HPDE6-E6E7 (cell line): ENCODE measurements around the gene FPR1.

Experiments
- DNase-seq: peaks from one replicate; pipeline ENCODE4 v3.0.0; 2011; ENCODE audit warnings: missing footprints; ENCODE audit errors: extremely low spot score

The FPR1 gene, protein sequence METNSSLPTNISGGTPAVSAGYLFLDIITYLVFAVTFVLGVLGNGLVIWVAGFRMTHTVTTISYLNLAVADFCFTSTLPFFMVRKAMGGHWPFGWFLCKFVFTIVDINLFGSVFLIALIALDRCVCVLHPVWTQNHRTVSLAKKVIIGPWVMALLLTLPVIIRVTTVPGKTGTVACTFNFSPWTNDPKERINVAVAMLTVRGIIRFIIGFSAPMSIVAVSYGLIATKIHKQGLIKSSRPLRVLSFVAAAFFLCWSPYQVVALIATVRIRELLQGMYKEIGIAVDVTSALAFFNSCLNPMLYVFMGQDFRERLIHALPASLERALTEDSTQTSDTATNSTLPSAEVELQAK

DNA sequence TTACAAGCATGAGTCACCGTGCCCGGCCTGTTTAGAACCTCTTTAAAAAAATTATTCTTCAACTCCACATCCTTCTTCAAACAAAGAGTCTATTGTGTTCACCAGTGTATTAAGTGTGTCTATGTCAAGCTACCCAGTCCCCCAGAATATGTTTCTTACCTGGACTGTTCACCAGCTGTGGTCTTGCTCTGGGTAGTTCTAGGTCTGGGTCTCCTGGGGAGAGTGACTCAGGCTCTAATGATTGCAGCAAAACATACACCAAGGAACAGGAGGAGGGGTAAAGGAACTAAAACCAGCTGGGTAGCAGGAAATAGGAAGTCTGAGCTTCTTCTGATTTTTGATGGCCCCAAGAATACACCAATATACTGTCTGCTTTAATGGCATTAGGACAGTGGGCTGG, at the start of gene FPR1:
Gene FPR1 (minus strand): TSS at position 224 of the 400 bp plus-strand sequence. CDS start 4,884 bp downstream, outside the sequence.
- no peak for DNase-seq

DNA sequence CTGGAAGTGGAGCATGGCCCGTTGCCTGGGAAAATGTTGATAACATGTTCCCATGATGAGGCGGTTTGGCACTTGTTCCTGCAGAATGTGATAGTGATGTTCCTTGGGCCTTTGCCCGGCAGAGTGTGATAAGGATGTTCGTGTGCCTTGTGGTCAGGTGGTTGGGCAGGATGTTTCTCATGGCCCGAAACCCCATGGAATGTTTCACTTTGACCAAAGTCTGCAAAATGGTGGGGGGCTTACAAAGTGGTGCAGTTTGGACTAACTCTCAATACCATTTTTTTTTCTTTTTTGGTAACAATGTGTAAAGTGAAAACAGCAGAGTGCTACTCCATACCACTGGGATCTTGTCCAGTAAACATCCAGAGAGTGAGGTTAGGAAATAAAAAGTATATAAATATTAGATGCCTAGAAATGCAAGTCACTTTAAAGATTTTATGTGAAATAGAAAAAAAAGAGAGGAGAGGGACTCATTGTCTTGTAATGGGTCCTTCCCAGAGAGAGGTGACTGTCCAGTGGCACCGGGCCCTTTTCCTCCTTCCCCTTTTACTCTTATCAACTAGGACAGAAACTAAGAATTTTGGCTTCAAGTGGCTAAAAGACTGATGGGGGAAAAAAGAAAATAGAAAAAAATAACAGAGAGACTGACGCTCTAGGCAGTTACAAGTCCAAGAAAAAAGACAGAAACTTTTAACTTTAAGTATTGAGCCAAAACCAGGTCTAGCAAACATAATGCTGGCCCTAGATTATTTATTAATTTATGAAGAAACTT, 49.0 kb upstream of the FPR1 start:
- DNase-seq: no peak

DNA sequence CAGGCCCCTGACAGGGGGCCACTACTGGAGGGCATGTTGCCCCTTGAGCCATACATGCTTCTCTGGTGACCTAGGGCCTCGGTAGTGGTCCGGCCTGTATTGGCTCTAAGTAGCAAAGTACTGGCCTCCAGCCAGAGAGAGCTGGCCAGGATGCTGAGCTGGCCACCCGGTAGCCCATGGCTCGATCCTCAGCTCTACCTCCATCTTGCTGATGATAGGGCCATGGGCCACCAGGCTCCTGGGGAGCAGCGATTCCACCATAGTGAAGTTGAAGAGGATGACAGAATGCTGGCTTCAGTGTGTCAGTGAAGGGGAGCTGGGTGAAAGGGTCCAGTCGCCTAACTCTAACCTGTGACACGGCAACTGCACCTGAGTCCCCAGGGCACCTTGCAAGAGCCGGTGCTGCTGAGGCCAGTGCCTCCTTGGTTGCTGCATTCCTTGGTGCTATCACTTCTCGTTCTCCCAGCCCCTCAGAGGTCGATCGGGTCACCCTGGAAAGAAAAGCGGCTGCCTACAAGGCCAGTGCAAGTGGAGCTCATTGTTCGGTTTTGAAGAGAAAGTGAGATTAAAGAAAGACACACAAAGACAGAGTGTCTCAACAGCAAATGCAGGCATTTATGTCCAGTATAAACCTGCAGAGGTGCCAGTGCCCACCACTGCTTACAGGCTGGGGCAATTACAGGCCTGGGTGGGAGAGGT, 48.2 kb upstream of the FPR1 start:
- DNase-seq: no peak

DNA sequence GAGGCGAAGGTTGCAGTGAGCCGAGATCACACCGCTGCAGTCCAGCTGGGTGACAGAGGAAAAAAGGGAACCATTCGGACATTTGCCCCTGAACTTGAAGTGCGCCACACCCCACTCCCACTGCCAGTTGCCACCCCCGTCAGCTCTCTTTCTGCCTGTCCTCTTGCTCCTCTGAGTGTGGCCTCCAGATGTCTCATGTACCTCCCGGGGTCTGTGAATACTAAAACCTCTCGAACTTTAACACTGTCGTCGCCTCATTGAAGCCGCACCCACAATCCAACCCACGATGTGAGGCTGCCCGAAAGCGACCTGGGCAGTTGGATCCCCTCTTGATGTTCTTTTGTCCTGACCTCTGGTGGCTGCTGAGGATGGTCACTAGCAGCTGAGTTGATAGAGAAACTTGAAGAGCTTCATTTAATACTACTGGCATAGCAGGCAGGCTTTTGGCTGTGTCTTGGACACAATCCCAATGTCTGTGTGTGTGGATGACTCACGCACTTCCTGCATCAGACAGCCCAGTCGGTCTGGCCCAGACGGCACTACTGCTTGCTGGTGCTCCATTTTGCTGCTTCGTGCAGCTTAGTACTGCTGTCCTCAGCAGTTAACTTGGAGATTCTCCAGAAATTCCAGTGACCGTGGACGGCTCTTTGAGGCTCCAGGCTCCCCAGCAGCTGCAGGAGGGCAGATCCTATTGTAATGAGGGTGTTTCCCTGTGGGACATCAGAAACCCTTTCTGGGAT, 47.5 kb upstream of the FPR1 start:
- DNase-seq: peak; percentile 81

DNA sequence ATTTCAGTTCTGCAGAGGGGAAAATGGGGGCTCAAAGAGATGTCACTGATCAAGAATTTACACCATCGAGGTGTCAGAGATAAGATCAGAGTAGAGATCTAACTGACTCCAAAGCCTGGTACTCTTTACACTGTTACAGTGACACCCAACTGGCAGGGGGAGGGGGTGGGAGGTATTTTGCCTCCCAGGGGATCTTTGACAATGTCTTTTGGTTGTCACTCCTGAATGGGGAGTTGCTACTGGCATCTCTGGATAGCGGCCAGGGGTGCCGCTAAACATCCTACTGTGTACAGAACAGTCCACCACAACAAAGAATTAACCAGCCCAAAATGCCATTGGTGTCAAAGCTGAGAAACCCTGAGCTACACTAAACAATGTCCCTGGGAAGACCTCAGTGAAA, 46.4 kb upstream of the FPR1 start:
- DNase-seq: no peak

DNA sequence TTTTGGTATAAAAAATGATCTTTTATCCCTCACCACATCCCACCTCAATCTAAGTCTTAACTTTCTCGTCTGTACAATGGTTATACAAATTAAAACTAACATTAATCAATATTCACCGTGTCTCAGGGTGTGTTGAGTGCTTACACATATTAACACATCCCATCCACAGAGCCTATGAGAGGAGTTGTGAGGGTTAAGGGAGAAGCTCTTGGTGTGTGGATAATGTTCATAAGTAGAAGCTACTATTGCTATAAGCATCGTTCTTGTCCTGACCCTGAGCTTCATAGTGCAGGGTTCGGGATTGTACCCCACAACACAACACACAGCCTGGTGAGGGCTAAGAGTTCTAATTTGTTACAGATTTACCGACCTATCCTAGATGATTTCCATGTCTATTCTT, 45.8 kb upstream of the FPR1 start:
- no peak for DNase-seq

DNA sequence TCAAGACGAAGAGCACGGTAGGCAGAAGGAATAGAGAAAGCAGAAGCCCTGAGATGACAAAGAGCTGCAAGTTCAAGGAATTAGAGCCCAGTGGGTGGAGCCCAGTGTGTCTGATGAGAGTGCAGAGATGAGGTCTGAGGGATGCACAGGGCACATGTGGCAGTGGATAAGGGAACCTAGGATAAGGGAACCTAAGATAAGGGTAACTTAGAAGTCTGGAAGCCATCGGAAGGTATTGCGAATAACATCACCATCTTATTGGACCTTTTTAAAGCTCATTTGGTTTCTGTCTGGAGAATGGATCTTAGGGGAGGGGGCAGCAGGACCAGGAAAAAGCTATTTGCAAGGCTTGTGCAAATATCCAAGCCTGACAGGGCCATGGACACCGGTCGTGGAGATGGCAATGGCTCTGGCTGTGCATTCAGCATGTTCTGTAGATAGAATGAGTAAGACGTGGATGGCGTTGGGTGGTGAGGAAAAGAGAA, 44.6 kb upstream of the FPR1 start:
- DNase-seq: no peak

DNA sequence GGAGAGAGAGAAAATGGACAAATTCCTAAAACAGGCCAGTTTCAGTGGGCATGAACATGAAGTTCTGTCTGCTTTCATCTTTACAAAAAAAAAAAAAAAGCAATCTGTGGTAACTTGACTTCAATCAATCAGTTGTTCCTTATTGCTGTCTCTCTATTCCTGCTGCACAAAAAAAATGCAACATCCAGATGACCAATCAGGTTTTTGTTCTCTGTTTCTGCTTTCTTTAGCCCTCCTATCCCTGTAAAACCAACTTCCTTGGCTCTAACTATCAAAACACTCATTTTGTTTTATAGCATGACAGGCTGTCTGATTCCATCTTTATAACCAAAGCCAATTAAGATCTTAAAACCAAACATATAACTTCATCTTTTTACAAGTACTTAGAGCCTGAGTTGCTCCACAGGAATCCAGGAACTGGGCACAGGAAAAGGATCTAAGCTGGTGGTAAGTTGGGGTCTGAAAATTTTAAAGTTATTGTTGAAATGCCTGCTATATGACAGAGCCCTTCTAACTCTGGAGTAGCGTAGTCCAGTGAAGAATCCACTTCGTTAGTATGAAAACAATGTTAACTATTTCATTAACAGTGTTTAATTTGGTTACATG, 43.3 kb upstream of the FPR1 start, which contains the start of gene FPR3:
Gene FPR3 (plus strand): TSS at position 273 of the 606 bp plus-strand sequence. CDS start 28,592 bp downstream, outside the sequence.
- DNase-seq: no peak

DNA sequence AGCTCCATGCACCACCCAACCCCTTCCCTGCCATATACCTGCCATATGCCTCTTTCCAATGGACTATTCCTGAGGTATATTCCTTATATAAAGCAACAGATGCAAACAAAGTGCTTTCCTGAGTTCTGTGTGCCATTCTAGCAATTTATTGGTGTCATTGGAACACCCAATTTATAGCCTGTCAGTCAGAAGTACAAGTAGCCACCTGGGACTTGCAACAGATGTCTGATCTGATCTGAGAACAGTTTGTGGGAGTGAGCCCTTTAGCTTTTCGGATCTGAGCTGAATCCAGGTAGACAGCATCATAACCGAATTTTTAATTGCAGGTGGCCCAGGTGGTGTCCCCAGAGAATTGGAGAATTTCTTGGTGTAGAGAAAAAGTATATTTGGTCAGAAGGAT, 42.3 kb upstream of the FPR1 start:
- DNase-seq: no peak

DNA sequence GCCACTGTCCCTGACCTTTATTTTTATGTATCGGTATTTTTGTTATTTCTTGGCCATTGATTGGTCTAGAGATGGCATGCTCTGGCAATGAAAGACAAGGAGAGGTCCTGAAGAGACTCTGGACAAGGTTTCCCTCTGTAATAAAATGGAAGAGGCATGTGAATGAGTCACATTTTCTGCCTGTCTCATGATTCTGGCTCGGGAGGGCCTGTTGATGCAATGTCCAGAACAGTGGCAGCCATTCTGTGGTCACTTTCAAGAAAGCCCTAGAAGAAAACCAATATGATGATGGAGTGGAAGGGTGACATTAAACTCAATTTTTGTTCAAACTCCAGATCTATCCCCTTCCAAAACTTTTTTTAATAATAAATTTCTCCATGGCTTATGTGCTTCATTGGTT, 41.3 kb upstream of the FPR1 start:
- DNase-seq: no peak

DNA sequence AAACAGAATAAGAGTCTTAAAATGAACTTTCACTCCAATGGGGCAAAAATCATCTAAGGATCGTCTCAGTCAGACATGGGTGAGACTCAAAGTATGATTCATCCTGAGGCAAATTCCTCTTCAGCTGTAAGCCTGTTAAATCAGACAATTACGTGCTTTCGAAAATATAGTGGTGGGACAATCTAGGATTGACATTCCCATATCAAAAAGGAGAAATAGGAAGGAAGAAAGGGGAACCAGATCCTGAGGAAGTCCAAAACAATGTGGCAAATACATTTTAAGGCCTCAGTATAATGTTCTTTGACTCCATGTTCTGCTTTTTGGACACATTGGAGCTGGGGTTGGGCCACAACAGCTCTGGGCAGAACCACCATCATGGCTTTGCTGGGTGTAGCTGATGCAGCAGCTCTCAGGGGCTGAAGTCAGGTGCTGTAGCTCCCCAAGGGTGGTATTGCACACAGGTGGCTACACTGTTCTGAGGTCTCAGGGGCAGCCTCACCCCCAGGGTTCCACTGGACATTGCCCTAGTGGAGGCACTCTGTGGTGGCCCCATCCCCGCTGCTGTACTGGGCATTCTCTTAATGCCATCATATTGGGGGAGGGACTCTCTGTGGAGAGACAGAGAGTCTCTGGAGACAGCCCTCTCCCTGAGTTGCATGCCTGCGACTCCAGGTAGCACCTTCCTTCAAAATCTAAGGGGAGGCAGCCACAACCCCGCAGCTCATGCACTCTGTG, 37.5 kb upstream of the FPR1 start:
- DNase-seq: no peak

DNA sequence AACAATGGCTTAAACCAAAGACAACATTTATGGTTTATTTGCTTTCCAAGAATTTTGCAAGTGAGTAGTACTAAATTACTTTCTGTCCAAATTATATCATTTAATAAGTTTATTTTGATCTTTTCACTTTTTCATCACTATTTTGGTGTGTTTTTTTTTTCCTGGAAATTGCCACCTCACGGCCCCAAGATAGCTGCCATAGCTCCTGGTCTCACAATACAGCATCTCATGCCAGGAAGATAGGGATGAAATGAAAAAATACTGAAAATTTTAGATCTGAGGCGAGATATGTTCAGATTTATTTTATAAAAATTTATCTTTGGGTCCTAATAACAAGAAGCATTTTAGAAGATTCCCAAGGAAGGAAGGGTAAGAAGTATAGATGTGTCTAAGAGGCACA, 36.4 kb upstream of the FPR1 start:
- no peak for DNase-seq

DNA sequence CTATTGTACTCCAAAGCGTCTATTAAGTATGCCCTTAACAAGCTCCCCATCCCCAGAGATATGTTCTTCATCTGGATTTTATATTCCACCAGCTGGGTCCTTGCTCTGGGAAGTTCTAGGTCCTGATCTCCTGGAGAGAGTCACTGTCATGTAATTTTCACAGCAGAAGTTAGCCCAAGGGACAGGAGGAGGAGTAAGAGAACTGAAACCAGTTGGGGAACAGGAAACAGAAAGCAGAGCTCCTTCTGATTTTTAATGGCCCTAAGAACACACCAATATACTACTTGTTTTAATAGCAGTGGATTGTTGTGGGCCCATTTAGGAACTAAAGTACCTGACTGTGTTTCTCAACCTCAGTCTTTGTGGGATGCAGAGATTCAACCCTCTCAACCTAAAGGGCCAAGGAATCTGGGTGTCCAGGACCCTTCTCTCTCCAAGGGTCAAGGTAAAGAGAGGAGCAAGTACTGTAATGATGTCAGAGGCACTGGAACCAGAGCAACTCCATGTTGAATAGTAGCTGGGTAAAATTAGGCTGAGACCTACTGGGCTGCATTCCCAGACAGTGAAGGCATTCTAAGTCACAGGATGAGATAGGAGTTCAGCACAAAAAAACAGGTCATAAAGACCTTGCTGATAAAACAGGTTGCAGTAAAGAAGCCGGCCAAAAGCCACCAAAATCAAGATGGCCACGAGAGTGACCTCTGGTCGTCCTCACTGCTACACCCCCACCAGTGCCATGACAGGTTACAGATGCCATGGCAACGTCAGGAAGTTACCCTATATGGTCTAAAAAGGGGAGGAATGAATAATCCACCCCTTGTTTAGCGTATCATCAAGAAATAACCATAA, 35.2 kb upstream of the FPR1 start:
- DNase-seq: no peak

DNA sequence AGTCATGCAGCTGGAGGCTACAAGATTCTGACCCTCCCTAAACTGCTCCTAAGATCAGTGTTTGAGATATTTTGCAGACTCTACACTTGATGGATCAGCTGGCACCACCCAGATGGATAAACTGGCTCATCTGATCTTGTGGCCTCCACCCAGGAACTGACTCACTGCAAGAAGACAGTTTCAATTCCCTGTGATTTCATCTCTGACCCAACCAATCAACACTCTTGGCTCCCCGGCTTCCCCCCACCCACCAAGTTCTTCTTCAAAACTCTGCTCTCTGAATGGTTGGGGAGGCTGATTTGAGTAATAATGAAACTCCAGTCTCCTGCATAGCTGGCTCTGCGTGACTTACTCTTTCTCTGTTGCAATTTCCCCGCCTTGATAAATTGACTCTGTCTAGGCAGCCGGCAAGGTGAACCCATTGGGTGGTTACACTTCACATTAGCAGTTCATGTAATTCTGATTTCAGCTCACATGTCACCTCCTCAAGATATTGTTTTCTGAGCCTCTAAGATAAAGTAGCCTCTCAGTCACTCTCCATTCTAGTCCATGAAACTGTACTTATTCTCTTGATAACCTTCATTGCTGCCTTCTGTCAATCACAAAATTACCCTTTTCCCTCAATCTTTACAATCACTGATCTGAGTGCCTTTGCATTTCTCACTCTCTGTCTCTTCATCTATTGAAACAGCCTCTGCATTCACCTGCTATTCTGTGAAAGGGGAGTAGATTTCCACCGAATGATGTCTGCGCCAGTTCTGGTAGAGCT, 33.4 kb upstream of the FPR1 start:
- DNase-seq: no peak

DNA sequence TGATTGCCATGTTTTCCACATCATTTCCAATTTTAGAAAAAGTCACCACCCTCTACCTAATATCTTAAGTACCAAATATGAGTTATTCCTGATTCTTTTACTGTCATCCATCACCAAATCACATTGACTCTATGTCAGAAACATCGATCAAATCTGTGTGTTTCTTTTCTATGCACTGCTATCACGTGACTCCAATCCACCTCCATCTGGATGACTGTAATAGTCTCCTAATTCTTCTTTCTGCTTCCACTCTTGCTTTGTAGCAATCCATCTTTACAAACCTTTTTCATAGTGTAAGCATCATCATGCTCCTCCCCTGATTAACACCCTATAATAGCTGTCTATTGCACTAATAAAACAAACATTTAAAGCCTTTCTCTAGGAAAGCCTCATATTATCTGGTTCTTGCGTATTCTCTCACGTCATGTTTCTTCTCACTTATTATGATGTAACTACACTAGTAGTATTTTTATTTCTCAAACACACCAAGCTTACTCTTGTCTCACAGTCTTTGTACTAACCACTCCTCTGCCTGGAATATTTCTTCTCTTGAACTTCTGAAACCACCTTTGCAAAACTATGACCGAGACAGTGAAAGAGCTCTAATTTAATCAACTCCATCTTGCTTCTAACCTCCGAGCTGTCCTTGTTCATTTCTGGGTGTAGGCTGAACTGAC, 32.6 kb upstream of the FPR1 start:
- DNase-seq: no peak

DNA sequence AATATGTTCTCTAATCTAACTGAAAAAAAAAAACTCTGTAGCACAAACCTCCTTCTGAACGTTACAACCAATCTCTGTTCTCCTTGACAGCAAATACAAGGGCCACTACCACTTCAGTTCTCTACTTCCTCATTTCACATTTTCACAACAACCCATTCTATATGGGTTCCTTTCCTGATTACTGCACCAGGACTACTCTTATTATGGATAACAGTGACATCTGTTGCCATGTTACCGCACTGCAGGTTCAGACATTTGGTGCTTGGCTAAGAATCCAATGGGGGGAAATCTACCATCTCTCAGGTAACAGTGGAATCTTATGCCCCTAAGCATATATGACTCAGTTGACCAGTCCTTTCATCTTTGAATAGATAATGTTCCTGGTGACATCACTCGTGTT, 31.7 kb upstream of the FPR1 start:
- DNase-seq: peak; percentile 13

DNA sequence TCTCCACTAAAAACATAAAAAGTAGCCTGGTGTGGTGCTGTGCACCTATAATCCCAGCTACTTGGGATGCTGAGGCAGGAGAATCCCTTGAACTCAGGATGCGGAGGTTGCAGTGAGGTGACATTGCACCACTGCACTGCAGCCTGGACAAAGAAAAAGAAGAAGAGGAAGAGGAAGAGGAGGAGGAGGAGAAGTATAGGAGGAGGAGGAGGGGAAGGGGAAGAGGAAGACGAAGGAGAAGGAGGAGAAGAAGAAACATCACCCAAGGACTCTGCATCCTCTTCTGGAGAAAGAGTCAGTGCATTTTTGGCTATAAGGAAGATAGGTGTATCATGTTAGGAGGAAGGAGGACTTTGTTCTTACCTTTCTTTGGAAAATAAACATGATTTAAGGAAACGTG, 30.3 kb upstream of the FPR1 start:
- no peak for DNase-seq

DNA sequence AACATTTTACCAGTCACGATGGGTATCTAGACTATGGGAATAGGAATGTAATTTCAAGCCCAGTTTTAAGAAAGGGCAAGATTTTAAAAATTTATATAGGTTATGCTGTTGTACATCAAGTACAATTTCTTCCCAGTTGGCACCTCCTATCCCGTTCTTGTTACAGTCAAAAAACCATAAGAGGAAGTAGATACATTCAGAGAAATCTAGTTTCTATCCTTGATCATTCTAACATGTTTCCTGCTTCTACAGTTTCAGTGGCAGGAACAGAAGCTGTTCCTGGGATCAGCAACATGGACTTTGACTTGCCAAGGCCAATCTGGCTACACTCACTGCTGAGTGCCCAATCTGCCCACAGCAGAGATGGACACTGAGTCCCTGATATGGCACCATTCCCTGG, 28.6 kb upstream of the FPR1 start:
- no peak for DNase-seq
